Measurements from ENCODE around the gene FAM20B. TPM values are rescaled to one million over a fixed set of nuclear protein-coding genes. Genes with fewer than 3 reads are reported as not detected.

The FAM20B gene
- total and polyA plus RNA-seq, 2 of the 8 experiments (the other 6 are each of a cell fraction or from before 2014, with no cell fraction given): 8.3 to 36.6 TPM

- TF ChIP-seq, protein P1, sequence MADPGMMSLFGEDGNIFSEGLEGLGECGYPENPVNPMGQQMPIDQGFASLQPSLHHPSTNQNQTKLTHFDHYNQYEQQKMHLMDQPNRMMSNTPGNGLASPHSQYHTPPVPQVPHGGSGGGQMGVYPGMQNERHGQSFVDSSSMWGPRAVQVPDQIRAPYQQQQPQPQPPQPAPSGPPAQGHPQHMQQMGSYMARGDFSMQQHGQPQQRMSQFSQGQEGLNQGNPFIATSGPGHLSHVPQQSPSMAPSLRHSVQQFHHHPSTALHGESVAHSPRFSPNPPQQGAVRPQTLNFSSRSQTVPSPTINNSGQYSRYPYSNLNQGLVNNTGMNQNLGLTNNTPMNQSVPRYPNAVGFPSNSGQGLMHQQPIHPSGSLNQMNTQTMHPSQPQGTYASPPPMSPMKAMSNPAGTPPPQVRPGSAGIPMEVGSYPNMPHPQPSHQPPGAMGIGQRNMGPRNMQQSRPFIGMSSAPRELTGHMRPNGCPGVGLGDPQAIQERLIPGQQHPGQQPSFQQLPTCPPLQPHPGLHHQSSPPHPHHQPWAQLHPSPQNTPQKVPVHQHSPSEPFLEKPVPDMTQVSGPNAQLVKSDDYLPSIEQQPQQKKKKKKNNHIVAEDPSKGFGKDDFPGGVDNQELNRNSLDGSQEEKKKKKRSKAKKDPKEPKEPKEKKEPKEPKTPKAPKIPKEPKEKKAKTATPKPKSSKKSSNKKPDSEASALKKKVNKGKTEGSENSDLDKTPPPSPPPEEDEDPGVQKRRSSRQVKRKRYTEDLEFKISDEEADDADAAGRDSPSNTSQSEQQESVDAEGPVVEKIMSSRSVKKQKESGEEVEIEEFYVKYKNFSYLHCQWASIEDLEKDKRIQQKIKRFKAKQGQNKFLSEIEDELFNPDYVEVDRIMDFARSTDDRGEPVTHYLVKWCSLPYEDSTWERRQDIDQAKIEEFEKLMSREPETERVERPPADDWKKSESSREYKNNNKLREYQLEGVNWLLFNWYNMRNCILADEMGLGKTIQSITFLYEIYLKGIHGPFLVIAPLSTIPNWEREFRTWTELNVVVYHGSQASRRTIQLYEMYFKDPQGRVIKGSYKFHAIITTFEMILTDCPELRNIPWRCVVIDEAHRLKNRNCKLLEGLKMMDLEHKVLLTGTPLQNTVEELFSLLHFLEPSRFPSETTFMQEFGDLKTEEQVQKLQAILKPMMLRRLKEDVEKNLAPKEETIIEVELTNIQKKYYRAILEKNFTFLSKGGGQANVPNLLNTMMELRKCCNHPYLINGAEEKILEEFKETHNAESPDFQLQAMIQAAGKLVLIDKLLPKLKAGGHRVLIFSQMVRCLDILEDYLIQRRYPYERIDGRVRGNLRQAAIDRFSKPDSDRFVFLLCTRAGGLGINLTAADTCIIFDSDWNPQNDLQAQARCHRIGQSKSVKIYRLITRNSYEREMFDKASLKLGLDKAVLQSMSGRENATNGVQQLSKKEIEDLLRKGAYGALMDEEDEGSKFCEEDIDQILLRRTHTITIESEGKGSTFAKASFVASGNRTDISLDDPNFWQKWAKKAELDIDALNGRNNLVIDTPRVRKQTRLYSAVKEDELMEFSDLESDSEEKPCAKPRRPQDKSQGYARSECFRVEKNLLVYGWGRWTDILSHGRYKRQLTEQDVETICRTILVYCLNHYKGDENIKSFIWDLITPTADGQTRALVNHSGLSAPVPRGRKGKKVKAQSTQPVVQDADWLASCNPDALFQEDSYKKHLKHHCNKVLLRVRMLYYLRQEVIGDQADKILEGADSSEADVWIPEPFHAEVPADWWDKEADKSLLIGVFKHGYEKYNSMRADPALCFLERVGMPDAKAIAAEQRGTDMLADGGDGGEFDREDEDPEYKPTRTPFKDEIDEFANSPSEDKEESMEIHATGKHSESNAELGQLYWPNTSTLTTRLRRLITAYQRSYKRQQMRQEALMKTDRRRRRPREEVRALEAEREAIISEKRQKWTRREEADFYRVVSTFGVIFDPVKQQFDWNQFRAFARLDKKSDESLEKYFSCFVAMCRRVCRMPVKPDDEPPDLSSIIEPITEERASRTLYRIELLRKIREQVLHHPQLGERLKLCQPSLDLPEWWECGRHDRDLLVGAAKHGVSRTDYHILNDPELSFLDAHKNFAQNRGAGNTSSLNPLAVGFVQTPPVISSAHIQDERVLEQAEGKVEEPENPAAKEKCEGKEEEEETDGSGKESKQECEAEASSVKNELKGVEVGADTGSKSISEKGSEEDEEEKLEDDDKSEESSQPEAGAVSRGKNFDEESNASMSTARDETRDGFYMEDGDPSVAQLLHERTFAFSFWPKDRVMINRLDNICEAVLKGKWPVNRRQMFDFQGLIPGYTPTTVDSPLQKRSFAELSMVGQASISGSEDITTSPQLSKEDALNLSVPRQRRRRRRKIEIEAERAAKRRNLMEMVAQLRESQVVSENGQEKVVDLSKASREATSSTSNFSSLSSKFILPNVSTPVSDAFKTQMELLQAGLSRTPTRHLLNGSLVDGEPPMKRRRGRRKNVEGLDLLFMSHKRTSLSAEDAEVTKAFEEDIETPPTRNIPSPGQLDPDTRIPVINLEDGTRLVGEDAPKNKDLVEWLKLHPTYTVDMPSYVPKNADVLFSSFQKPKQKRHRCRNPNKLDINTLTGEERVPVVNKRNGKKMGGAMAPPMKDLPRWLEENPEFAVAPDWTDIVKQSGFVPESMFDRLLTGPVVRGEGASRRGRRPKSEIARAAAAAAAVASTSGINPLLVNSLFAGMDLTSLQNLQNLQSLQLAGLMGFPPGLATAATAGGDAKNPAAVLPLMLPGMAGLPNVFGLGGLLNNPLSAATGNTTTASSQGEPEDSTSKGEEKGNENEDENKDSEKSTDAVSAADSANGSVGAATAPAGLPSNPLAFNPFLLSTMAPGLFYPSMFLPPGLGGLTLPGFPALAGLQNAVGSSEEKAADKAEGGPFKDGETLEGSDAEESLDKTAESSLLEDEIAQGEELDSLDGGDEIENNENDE (IDR thresholded peaks at IDR 0.05; ENCODE audit: insufficient replicate concordance, low read length): no peak
- TF ChIP-seq, protein P2, sequence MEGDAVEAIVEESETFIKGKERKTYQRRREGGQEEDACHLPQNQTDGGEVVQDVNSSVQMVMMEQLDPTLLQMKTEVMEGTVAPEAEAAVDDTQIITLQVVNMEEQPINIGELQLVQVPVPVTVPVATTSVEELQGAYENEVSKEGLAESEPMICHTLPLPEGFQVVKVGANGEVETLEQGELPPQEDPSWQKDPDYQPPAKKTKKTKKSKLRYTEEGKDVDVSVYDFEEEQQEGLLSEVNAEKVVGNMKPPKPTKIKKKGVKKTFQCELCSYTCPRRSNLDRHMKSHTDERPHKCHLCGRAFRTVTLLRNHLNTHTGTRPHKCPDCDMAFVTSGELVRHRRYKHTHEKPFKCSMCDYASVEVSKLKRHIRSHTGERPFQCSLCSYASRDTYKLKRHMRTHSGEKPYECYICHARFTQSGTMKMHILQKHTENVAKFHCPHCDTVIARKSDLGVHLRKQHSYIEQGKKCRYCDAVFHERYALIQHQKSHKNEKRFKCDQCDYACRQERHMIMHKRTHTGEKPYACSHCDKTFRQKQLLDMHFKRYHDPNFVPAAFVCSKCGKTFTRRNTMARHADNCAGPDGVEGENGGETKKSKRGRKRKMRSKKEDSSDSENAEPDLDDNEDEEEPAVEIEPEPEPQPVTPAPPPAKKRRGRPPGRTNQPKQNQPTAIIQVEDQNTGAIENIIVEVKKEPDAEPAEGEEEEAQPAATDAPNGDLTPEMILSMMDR (IDR thresholded peaks at IDR 0.05; ENCODE audit: control extremely low read depth in 1 of 3, insufficient read depth in 1 of 3, low read depth in 1 of 3, low read length in 3 of 3): no peak
- TF ChIP-seq RFX5 (IDR thresholded peaks at IDR 0.05; ENCODE audit: borderline replicate concordance, low read depth, low read length) (no peak), BRCA1 (IDR thresholded peaks at IDR 0.05; ENCODE audit: low read depth, low read length) (no peak), KDM5A (IDR thresholded peaks at IDR 0.05; ENCODE audit: low read length) (no peak), CEBPB (IDR thresholded peaks at IDR 0.05; ENCODE audit: low read depth, low read length) (no peak), SP2 (IDR thresholded peaks at IDR 0.05; ENCODE audit: low read length) (no peak), CTBP2 (IDR thresholded peaks at IDR 0.05; ENCODE audit: borderline replicate concordance, insufficient read depth, insufficient read length, low read length) (no peak)
- TF ChIP-seq, protein P3, sequence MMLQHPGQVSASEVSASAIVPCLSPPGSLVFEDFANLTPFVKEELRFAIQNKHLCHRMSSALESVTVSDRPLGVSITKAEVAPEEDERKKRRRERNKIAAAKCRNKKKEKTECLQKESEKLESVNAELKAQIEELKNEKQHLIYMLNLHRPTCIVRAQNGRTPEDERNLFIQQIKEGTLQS (IDR thresholded peaks at IDR 0.05; ENCODE audit: insufficient read depth, low read depth, low read length): no peak
Observed at GRCh38 chr1:178993559-178993958, 32.1 kb upstream of the FAM20B start (continued).
